WI38 (cell line): ENCODE data around the gene ALDH7A1.

ENCODE experiments used
- H3K4me3 ChIP-seq: 2 replicates; pipeline ENCODE4 v1.5.1; 2011; ENCODE audit warnings: low read depth, mild to moderate bottlenecking, control low read depth, low read length
- TF ChIP-seq, protein P1 (sequence below): IDR thresholded peaks from 2 replicates; pipeline ENCODE4 v1.5.1; 2012; ENCODE audit warnings: low read depth, mild to moderate bottlenecking, control low read depth, low read length

Gene ALDH7A1

DNA sequence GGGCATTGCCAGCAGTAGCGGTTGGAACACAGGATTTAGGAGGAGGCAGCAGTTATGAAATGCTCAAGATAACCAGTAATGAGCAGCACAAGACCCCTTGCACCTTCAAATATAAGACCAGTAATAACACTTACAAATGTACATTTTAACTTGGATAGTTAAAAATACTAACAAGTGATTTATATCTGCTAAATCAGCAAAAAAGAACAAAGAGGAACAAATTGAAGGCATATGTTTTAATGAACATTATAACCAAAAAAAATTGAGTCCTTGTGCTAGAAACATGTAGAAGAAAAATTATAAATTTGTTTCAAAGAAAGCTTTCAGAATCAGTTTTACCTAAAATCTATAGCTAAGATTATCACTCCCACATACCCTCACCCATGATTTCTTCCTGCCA is 52.0 kb downstream of the ALDH7A1 start:
- TF ChIP-seq, protein P1, sequence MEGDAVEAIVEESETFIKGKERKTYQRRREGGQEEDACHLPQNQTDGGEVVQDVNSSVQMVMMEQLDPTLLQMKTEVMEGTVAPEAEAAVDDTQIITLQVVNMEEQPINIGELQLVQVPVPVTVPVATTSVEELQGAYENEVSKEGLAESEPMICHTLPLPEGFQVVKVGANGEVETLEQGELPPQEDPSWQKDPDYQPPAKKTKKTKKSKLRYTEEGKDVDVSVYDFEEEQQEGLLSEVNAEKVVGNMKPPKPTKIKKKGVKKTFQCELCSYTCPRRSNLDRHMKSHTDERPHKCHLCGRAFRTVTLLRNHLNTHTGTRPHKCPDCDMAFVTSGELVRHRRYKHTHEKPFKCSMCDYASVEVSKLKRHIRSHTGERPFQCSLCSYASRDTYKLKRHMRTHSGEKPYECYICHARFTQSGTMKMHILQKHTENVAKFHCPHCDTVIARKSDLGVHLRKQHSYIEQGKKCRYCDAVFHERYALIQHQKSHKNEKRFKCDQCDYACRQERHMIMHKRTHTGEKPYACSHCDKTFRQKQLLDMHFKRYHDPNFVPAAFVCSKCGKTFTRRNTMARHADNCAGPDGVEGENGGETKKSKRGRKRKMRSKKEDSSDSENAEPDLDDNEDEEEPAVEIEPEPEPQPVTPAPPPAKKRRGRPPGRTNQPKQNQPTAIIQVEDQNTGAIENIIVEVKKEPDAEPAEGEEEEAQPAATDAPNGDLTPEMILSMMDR: no peak
- no peak overlapping the region for H3K4me3 ChIP-seq

DNA sequence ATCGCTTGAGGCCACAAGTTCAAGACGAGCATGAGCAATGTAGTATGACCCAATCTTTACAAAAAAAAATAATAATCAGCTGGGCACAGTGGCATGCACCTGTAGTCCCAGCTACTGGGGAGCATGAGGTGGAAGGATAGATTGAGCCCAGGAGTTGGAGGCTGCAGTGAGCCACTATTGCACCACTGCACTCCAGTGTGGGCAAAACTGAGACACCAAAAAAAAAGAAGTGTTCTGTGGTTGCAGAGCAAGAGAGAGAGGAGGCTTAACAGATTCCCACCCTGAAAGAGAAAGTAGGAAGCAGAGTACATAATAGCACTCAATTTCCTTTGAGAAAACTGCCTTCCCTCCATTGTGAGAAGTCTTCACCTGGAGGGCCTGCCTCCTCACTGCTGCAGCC is 52.6 kb downstream of the ALDH7A1 start:
- TF ChIP-seq, protein P1: no peak
- no peak overlapping the region for H3K4me3 ChIP-seq

DNA sequence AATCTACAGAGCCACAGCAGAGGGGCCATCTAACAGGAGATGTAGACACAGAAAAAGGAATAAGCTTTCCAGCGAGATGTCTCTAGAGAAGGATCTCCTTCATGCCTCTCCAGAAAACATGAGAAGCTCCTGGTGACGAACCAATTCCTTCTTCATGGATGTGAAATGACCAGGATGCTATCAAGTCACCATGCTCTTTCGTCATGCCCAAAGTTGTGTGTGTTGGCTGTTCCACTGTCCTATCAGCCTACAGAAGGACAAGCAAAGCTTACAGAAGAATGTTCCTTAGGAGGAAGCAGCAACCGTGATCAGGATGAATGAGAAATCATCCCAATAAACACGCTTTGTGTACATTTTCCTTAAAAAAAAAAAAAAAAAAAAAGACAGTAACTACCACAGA is 54.4 kb downstream of the ALDH7A1 start:
- TF ChIP-seq, protein P1: no peak
- no peak overlapping the region for H3K4me3 ChIP-seq

DNA sequence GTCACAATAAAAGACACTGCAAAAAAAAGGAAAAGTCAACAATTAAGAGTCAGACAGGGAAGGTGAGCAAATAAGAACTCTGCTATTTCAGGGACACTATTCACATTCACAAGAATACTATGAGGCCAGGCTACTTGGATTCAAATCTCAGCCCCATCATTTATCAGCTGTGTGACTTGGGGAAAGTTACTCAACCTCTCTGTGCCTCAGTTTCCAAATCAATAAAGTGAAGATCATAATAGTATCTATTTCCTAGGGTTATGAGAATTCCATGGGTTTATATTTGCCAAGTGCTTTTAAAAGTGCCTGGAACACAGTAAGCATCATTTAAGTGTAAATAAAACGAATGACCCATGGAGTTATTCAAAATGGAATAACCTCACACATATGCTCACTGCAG is 56.4 kb downstream of the ALDH7A1 start:
- TF ChIP-seq, protein P1: no peak
- no peak overlapping the region for H3K4me3 ChIP-seq

DNA sequence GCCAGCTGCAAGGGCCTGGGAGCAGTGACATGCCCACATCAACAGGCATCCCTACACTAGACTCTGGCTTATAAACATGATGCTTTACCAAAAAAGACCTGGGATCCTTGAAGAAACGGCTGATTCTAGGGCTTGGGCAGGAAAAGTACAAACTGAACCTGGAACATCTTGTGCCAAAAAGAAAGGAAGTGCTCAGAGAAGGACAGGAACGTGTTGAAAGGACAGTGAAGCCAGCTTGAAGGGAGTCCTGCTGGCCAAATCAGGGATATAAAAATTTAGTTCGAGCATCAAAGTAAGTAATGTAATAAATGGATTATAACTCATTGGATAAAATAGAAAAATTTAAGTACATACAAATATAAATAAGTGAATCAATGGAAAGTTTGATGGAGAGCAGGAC is 58.1 kb downstream of the ALDH7A1 start:
- TF ChIP-seq, protein P1: no peak
- no peak overlapping the region for H3K4me3 ChIP-seq

DNA sequence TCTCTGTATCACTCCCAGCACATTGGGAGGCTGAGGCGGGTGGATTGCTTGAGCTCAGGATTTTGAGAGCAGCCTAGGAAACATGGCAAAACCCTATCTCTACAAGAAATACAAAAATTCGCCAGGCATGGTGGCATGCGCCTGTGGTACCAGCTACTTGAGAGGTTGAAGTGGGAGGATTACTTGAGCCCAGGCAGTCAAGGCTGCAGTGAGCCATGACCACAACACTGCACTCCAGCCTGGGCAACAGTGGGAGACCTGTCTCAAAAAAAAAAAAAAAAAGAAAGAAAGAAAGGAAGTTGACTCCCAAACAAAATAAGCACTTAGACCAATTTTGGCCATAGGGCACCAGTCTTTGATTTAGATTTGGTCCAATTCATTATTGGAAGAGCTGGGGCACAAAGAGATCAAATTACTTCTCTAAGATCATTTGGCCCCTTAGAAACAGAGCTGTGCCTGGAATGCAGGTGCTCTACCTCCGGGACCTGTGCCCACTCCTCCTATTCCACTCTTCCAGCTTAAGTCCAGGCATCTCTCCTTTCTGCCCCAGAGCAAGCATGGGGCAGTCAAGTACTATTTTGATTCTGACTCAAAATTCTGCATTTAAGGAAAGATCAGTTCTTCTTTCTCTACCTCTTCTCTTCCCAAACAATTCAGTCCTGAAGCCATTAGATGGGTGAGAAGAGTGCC is 59.0 kb downstream of the ALDH7A1 start:
- TF ChIP-seq, protein P1: no peak
- H3K4me3 ChIP-seq: no peak overlapping the region

DNA sequence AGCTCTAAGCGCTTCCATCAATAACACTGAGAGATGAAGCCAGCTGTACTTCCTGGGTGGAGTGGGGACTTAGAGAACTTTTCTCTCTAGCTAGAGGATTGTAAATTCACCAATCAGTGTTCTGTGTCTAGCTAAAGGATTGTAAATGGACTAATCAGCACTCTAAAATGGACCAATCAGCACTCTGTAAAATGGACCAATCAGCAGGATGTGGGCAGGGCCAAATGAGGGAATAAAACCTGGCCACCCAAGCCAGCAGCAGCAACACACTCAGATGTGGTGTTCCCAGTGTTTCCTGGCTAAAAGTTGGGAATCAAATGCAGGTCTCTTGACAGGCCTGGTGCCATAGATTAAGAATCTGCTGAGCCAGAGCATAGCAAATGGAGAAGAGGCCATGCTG is 60.5 kb downstream of the ALDH7A1 start:
- TF ChIP-seq, protein P1: no peak
- no peak overlapping the region for H3K4me3 ChIP-seq
